ENCODE results near the gene SFTA2.

SFTA2 gene

DNA sequence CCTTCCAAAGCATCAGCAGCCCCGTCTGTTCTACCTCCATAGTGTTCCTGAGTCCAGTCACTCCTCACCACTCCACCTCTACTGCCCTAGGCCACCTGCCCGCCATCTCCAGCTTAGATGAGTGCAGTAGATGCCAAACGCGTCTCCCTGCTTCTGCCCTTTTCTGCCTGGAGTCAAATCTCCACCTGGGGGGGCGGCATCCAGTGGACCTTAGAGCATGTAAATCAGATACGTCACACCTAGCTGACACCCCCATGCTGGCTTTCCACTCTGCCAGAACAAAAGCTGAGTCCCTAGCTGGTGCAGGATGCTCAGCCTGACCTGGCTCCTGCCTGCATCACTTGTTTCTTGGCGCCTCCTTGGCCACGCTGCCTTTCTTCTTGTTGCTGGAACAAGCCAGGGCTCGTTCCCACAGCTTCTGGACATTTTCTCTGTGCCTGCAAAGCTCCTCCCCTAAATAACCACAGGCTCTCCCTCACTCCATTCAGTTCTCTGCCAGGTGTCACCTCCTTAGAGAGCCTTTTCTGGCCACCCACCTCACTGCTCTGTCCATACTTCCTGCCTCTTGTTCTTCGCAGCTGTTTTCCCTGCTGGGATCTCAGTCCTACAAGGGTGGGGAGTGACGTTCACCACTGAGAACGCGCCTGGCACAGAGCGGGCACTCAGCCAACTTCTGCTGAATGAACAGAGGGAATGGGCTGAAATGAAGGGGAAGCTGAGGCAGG is 41.9 kb downstream of the SFTA2 start:
- no peak for DNase-seq

DNA sequence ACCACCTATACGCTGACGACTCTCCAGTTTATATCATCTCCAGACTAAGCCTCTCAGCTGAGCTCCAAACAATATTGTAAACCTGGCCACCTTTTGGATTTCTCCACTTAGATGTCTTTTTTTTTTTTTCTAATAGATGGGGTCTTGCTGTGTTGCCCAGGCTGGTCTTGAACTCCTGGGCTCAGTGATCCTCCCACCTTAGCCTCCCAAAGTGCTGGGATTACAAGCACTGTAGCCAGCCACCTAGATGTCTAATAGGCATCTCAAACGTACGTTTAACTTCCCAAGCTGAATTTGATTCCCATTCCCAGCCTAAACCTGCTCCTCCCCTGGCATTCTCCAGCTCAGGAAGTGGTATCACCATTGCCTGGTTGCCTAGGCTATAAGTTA is 42.5 kb downstream of the SFTA2 start:
- DNase-seq, result no peak

DNA sequence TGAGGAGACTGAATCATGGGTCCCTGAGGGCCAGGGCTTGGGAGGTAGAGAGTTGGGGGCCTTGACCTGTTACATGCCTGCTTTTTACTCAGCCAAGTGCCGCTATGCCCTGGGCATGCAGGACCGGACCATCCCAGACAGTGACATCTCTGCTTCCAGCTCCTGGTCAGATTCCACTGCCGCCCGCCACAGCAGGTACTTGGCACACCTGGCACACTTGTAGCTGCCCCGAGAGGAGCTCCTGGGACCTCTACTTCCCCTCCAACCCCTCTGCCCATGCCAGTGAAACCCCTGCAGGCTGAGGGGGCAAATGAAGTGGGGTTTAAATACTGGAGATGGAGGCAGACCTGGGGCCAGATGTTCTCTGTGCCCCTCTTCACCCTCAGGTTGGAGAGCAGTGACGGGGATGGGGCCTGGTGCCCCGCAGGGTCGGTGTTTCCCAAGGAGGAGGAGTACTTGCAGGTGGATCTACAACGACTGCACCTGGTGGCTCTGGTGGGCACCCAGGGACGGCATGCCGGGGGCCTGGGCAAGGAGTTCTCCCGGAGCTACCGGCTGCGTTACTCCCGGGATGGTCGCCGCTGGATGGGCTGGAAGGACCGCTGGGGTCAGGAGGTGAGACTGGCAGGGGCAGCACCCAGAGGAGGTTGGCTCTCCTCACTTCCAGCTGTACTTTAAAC is 43.0 kb downstream of the SFTA2 start:
- DNase-seq, result no peak

DNA sequence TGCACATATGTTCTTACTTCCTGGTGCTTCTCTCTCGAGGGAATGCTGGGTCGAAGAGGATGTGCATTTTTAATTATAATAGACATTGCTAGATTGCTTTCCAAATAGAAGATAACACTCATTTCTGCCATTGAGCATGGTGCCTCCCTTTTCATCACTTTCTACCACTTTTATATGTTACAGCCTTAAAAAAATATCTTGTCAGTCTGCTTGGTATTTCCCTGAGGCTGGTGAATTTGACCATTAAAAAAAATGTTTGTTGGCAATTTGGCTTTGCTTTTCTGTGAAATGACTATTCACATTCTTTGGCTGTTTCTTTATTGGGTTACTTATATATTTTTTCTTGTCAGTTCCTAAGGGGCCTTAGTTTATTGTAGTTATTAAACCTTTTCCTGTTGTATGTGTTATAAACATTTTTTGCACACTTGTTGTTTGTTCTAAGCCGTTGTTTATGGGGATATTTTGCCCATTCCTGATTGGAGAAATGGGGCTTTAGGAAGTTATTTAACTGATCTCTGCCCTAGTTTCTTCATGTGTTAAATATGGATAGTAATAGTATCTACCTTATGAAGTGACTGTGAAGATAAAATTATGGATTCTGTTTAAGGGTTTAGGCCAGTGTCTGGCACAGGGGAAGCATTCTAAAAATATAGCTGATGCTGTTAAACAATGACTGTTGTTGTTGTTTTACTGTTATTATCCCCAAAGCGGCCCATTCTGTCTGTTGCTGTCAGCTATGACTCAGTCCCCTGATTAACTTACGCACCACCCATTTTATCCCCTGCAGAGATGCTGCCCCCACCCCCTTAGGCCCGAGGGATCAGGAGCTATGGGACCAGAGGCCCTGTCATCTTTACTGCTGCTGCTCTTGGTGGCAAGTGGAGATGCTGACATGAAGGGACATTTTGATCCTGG is 43.8 kb downstream of the SFTA2 start:
- DNase-seq, result no peak

DNA sequence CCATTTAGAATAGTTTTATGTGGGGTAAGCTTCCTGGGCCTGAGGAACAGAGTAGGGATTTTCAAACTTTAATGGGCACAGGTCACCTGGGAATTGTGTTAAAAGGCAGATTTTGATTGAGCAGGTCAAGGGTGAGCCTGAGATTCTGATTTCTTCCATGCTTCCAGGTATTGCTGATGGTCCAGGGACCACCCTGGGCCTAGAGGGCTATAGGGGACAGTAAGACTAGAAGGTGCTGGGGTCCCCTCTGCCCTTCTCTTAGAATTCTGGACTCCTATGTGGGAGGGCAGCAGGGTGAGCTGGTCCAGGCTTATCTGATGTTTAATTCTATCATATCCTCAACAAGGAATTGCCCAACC is 45.1 kb downstream of the SFTA2 start:
- DNase-seq, result no peak

DNA sequence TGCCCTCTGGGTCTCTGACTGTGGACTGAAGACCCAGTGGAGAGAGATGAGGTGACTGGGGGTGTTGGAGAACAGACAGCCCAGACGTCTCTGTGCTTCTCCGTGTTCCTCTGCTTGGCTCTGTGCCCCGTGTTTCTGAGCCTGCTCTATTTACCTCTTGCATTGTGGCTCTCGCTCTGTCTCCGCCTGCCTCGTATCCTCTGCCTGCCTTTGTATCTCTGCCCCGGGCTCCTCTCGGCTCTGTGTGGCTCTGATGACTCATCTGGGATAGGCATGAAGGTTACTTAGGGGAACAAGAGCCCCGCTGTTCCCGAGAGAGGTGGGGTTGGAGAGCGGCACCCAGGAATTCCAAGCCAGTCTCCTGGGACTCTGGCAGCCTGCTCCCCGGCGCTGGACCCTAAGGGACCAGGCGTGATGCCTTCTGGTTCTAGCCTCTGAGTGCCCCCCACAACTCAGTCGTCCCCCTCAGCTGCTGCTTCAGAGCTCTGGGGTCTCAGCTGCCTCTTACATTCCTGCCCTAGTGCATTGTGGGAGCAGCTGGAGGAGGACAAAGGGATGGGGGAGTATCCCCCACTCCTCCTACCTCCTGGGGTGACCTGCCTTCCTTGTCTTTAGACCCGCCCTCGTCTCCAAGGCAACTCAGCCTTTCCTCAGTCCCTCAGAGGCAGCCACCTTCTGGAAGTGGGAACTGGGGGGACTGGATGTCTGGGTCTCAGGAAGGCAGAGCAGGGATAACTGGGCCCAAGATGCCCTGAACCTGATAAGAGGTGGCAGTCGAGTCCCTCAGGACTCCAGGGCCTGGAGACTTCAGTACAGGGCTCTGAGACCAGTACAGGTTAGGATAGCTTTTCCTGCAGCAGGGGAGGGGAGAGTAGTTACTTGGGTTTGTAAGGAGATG is 45.7 kb downstream of the SFTA2 start:
- DNase-seq, result no peak

DNA sequence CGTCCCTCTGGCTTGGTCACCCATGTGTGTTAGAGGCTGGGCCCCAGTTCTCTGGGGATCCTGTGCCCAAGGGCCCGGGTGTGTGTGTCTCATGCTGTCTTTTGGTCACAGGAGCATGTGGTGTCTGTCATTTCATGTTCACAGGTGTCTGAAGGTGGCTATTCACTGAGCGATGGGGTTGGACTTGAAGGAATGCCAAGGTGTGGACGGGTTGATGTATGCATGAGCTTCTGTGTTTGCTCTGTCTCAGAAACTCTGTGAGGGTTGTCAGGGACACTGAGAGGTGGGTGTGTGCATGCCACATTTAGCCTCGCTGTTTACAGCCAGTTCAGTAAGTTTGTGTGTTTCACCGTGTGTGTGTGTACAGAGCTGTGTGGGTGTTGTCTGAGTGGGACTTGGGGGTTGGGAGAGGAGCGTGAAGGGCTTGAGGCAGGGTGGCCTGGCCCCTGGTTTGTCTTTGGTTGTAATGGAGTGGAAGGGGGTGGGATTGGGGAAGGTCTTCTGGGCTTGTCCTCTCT is 46.4 kb downstream of the SFTA2 start:
- no peak for DNase-seq

DNA sequence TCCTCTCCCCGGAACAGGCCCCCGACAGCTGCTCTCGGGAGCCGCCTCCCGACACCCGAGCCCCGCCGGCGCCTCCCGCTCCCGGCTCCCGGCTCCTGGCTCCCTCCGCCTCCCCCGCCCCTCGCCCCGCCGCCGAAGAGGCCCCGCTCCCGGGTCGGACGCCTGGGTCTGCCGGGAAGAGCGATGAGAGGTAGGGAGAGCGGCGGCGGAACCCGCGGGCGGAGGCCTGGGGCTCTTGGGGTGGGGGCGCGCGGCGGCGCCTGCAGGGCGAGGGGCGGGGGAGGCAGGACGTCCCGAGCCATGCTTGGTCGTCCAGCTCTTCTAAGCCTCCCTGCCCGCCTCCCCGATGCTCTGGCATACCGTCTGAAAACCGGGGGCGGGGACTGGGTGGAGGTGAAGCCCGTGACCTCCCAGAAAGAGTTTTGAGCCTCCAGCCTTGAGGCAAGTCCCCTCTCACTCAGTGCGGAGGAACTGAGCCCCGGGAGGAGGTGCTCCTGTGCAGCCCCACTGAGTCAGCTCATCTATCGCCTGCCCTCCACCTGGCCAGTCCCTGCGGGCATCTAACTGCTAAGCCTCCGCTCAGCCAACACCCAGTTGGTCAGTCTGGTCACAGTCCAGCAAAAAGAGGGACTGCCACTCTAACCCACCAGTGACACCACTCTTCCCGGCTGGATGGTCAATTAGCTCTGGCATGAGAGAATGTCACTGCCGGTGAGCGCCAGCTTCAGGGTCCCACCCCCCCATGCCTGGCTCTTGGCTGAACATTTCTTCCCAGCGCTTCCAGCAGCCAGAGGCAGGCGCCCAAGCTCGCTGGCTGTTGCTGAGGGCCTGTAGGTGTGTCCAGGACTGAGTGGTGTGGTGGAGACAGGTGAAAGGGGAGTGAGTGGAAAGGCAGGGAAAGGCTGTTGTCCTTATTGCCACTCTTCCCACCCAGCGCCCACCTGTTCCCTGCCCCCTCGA is 47.2 kb downstream of the SFTA2 start:
- peak; percentile 22 for DNase-seq

DNA sequence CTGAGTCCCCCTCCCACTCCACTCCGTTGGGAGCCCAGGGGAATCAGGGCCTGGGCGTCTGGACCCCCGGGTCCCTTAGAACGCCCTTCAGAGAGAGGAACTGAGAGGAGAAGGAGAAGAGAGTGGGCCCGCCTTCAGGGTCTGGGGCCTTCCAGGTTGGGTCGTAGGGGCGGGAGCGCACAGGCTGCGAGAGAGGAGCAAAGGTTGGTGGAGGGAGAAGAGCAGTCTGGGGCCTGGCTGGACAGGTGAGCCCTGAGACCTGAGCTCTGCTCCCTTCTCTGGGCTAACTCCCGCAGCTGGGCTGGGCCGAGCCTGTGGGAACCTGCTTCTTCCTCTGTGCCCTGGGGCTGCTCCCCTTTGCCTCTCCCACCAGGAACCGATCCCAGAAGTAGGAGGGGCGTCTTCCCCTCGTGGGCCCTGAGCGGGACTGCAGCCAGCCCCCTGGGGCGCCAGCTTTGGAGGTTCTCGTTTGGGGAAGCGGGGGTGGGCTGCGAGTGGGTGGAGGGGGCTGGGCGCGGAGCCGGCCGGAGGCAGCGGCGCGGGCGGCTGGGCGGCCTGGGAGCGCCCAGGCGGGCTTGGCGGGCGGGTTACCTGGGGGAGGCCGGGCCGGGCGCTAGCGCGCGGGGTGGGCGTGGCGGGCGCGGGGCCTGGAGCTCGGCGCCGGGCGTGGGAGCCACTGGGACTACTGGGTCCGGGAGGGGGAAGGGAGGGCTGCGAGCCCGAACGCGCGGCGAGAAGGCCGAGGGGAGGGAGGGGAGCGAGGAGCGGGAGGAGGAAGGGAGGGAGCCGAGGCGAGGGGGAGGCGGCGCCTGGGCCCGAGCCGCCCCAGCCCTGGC is 48.1 kb downstream of the SFTA2 start, which contains the start of gene DDR1:
DDR1 (plus strand) TSS at position 835 of the 836 bp plus-strand sequence. CDS start 4,211 bp downstream, outside the sequence.
- peak; percentile 28 for DNase-seq

DNA sequence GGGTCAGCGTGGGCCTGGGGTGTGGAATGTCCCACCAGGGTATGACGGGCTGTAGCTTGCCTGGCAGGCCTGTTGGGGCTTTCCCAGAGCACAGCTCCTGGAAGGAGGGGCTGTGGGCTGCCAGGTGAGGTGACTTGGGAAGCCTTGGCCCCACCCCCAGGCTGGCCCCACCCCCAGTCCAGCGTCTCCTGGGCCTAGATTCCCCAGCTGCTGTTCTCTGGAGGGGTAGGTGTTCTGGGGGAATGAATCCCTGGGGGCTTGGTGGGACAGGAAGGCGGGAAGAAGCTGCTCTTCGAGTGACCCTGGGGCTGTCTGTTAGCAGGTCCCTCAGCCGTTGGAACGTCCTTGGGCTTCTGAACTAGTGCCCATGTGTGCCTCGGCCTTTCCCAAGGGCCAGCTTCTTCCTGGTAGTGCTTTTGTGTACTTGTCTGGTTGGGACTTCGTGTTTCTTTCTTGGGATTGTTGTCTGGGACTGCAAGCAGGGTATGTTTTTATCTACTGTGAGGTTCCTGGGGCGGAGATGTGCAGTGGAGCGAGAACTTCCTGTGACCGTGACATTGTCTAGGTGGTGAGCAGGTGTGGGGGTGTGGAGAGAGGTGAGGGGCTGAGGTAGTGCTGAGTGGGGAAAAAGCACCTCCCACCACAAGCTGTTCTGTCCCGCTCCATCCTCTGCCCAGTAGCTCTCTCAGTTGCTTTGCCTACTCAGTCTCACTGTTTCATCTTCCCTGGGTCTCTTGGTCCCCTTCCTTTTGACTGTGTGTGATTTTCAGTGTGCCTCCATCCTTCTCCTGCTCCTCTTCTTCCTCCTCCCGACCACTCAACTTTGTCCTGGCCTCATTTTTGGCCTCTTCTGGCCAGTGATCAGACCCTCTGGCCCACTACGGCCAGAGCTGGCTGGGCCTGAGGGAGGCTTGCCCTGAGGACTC is 48.9 kb downstream of the SFTA2 start:
- no peak for DNase-seq

DNA sequence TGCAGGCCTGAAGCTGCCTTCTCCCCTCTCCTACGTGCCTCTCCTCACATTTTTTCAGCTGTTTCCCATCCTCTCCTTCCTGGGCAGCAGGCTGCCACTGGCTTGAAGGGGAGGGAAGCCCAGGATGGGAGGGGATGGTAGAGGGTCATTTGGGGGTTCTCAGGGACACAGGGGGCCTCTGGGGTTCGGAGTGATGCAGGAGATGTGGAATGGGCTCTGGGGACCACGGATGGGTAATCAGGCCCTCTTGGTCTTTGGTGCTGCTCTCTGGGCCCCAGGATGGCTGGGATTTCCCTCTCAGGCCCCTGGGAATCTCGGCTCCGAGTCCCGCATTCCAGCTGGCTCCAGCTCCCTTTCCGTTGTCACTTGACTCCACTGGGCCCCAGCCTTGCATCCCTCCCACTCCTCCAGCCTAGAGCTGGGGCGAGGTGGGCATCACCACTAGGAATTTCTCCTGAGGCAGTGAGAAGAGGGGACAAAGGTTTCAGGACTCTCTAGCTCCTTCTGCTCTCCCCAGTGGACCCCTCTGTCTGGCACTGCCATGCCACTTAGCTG is 49.7 kb downstream of the SFTA2 start:
- DNase-seq, result no peak

DNA sequence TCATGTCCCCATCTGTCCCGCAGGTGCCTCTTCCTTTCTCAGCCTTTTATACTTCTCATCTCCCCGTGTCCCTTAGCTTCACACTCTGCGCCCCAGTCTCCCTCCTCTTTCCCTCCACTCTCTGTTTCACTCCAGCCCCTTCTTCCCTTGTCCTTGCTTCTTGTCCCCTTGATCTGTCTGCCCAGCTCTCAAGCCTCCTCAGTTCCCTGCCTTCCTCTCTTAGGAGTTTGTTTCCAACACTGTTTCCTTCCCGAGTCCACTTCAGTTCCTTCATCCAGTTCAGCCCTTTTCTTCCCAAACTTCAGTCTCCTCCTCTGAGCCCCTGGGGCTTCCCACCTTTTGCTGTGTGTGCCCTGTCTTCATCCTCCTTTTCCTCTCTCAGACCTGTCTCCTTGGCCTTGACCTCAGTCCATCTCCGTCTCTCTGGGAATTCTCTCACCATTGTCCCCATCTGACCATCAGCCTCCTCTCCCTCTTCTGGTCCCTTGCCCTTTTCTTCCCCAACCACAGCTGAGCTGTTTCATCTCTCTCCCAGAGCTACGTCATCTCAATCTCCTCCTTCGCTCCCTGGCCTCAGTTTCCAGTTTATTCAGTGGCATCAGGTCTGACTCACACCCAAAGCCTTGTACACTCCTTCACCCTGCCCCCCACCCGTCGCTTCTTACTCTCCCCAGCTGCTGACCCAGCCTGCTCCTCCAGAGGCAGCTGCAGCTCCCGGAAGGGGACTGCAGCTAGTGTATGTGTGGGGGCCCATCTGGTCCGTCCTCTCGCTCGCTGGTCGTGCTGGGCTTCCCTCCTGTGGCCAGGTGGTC is 50.4 kb downstream of the SFTA2 start:
- no peak for DNase-seq

Measured in activated gamma-delta T cell treated with Interleukin-2 at 50 U/mL for 16 hours (primary cell).